Endodermal cell (in vitro differentiated cells): ENCODE data around the gene HIP1. TPM values are rescaled to one million over a fixed set of nuclear protein-coding genes. Genes with fewer than 3 reads are reported as not detected.

ENCODE experiments used
- DNase-seq: peaks from one replicate; pipeline ENCODE4 v3.0.0-alpha.2; 2017
- H3K27ac ChIP-seq: 2 replicates; pipeline ENCODE4 v1.5.1; 2013; ENCODE audit warnings: mild to moderate bottlenecking, low read depth, low read length, moderate library complexity
- H3K27me3 ChIP-seq: 2 replicates; pipeline ENCODE4 v1.6.1; 2013; ENCODE audit warnings: mild to moderate bottlenecking, low read length, moderate library complexity; ENCODE audit not compliant: insufficient read depth, control insufficient read depth, poor library complexity, severe bottlenecking
- H3K36me3 ChIP-seq: 2 replicates; pipeline ENCODE4 v1.7.0; 2013; ENCODE audit warnings: mild to moderate bottlenecking, low read length, moderate library complexity; ENCODE audit not compliant: control insufficient read depth, insufficient read depth
- H3K4me1 ChIP-seq: one replicate; pipeline ENCODE4 v1.7.0; 2013; ENCODE audit warnings: low read length; ENCODE audit not compliant: control insufficient read depth, insufficient read depth
- H3K4me3 ChIP-seq: 2 replicates; pipeline ENCODE4 v1.5.1; 2013; ENCODE audit warnings: mild to moderate bottlenecking, low read length, moderate library complexity
- H3K9ac ChIP-seq: 2 replicates; pipeline ENCODE4 v1.6.1; 2013; ENCODE audit warnings: mild to moderate bottlenecking, low read length, moderate library complexity; ENCODE audit not compliant: poor library complexity, severe bottlenecking; ENCODE audit errors: extremely low read depth
- H3K9me3 ChIP-seq: 2 replicates; pipeline ENCODE4 v1.6.1; 2013; ENCODE audit warnings: mild to moderate bottlenecking, low read length, moderate library complexity; ENCODE audit not compliant: control insufficient read depth
- H3K27ac Mint-ChIP-seq: 2 replicates; pipeline ENCODE4 v1.8.0; 2020; ENCODE audit warnings: mixed read lengths
- H3K27me3 Mint-ChIP-seq: 2 replicates; pipeline ENCODE4 v1.8.0; 2021; ENCODE audit warnings: mild to moderate bottlenecking, mixed read lengths; ENCODE audit not compliant: insufficient read depth
- H3K36me3 Mint-ChIP-seq: 2 replicates; pipeline ENCODE4 v1.8.0; 2020; ENCODE audit warnings: low read depth, mixed read lengths
- H3K4me1 Mint-ChIP-seq: 2 replicates; pipeline ENCODE4 v1.8.0; 2020; ENCODE audit warnings: mixed read lengths
- H3K4me3 Mint-ChIP-seq: 2 replicates; pipeline ENCODE4 v1.8.0; 2020; ENCODE audit warnings: mild to moderate bottlenecking, moderate library complexity, mixed read lengths
- H3K9me3 Mint-ChIP-seq: 2 replicates; pipeline ENCODE4 v1.8.0; 2020; ENCODE audit warnings: mild to moderate bottlenecking, mixed read lengths
- CTCF ChIP-seq: fragments of 200-600 bp; sonication (generic); conservative IDR thresholded peaks from 2 replicates; pipeline ENCODE4 v1.5.0; 2021; ENCODE audit warnings: antibody characterized with exemption, mild to moderate bottlenecking
- WGBS, 2 experiments: methylation state at CpG; one replicate each; pipeline versions ENCODE4 v1.1.5 to v1.1.7; 2013; ENCODE audit warnings: missing lambda C conversion rate in 2 of 2, mixed read lengths in 1 of 2; ENCODE audit not compliant: insufficient coverage in 1 of 2, insufficient read length in 1 of 2; 5-methylcytosine and 5-hydroxymethylcytosine counted together
- total RNA-seq, 2 donors: library from RNA; stranded (reverse); fragmentation: NEBNext Ultra II Directional in 1 of 2; extraction: Animal tissue kit (Norgen Biotek cat#: 25700) in 1 of 2; gene quantifications; 2 replicates in 1 of 2; 3 replicates in 1 of 2; pipeline ENCODE4 v1.2.1, GENCODE V29; 2021

HIP1 gene
- total RNA-seq, 2 donors from 2014 or later = 64.7 to 70.0 TPM

- Mint-ChIP-seq H3K4me3 (no peak overlapping the region), H3K27me3 (no peaks in the 10 kb centered on the region)
Observed at GRCh38 chr7:75656740-75657139, 82.0 kb downstream of the HIP1 start.

DNA sequence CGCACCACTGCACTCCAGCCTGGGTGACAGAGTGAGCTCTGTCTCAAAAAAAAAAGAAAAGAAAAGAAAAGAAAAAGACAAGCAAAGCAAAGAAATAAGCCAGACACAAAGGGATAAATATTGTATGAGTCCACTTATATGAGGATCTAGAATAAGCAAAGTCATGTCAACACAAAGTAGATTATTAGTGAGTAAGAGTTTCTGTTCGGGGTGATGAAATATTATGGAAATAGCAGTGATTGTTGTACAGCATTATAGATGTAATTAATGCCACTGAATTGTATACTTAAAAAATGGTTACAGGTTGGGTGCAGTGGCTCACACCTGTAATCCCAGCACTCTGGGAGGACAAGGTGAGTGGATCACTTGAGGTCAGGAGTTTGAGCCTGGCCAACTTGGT, 83.2 kb downstream of the HIP1 start:
- Histone ChIP-seq H3K27me3 (no peaks in the 10 kb centered on the region), H3K27ac (no peak overlapping the region), H3K9me3 (no peaks in the 10 kb centered on the region), H3K9ac (no peak overlapping the region), H3K4me1 (no peaks in the 10 kb centered on the region), H3K36me3 (no peaks in the 10 kb centered on the region), H3K4me3 (no peak overlapping the region)
- Mint-ChIP-seq H3K4me1 (peaks cover 14% of the 10 kb centered on the region), H3K27me3 (no peaks in the 10 kb centered on the region), H3K27ac (no peak overlapping the region), H3K9me3 (no peaks in the 10 kb centered on the region), H3K4me3 (no peak overlapping the region), H3K36me3 (no peaks in the 10 kb centered on the region)
- TF ChIP-seq CTCF = no peak
- WGBS, 2 experiments = 92 to 100% methylated on average over 2 of the region's 2 CpGs
- no peak for DNase-seq

More at GRCh38 chr7:75656740-75657139, 82.0 kb downstream of the HIP1 start:
- H3K4me1 ChIP-seq = no peaks in the 10 kb centered on the region
- no peak overlapping the region for H3K27ac ChIP-seq
- no peak overlapping the region for H3K9ac ChIP-seq
- DNase-seq = no peak
- 91 to 92% methylated on average over 7 of the region's 7 CpGs for WGBS, 2 experiments
- H3K9me3 ChIP-seq = no peaks in the 10 kb centered on the region
- Mint-ChIP-seq H3K27ac (no peak overlapping the region), H3K9me3 (no peaks in the 10 kb centered on the region), H3K36me3 (no peaks in the 10 kb centered on the region), H3K4me1 (peaks cover 12% of the 10 kb centered on the region)
- H3K4me3 ChIP-seq = no peak overlapping the region
- H3K27me3 ChIP-seq = no peaks in the 10 kb centered on the region
- TF ChIP-seq CTCF = no peak
- H3K36me3 ChIP-seq = no peaks in the 10 kb centered on the region

- WGBS, 2 experiments = 95 to 96% methylated on average over 4 of the region's 4 CpGs
- no peak for DNase-seq
- Histone ChIP-seq H3K27me3 (no peaks in the 10 kb centered on the region), H3K4me1 (no peaks in the 10 kb centered on the region), H3K27ac (no peak overlapping the region), H3K9ac (no peak overlapping the region), H3K36me3 (no peaks in the 10 kb centered on the region), H3K4me3 (no peak overlapping the region), H3K9me3 (no peaks in the 10 kb centered on the region)
- Mint-ChIP-seq H3K27ac (no peak overlapping the region), H3K4me1 (peaks cover 18% of the 10 kb centered on the region), H3K36me3 (no peaks in the 10 kb centered on the region), H3K27me3 (no peaks in the 10 kb centered on the region), H3K9me3 (no peaks in the 10 kb centered on the region), H3K4me3 (no peak overlapping the region)
- TF ChIP-seq CTCF = no peak
Observed at GRCh38 chr7:75654855-75655254, 83.9 kb downstream of the HIP1 start.
